ENCODE data around the gene LEMD3.

DNA sequence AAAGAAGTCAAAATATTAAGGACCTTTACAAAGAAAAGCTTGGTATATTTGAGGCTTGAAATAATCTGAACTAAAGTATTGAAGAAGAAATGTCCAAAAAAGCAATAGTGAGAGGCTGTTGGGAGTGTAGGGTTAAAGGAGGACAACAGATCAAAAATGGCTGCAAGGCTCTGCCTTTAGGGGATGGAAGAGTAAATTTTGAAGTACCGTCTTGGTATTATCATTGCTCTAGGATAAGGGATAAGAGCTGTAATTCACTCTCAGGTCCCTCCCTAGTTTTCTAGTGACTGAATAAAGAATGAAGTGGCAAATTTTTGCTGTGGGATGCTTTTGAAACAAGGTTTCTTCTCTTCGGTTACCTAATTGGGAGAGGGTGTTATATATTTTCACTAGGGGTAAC, 38.7 kb downstream of the LEMD3 start:
- TF ChIP-seq, protein P1, sequence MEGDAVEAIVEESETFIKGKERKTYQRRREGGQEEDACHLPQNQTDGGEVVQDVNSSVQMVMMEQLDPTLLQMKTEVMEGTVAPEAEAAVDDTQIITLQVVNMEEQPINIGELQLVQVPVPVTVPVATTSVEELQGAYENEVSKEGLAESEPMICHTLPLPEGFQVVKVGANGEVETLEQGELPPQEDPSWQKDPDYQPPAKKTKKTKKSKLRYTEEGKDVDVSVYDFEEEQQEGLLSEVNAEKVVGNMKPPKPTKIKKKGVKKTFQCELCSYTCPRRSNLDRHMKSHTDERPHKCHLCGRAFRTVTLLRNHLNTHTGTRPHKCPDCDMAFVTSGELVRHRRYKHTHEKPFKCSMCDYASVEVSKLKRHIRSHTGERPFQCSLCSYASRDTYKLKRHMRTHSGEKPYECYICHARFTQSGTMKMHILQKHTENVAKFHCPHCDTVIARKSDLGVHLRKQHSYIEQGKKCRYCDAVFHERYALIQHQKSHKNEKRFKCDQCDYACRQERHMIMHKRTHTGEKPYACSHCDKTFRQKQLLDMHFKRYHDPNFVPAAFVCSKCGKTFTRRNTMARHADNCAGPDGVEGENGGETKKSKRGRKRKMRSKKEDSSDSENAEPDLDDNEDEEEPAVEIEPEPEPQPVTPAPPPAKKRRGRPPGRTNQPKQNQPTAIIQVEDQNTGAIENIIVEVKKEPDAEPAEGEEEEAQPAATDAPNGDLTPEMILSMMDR (IDR thresholded peaks at IDR 0.05), result no peak
- TF ChIP-seq POLR2AphosphoS5 (IDR thresholded peaks at IDR 0.05), result no peak
- no peak for TF ChIP-seq EP300 (IDR thresholded peaks at IDR 0.05)
- no peak for TF ChIP-seq POLR2A (IDR thresholded peaks at IDR 0.05)
